ENCODE results near the gene SIGLEC9. TPM values are rescaled to one million over a fixed set of nuclear protein-coding genes. Genes with fewer than 3 reads are reported as not detected.
"Not testable (repeated sequence)": the region's sequence is repeated elsewhere in the genome, so short reads cannot be mapped to it uniquely, and the experiment has no call there.

The SIGLEC9 gene
- total and polyA plus RNA-seq, 8 donors, result 0.19 to 4.1 (median 0.91) TPM

DNA sequence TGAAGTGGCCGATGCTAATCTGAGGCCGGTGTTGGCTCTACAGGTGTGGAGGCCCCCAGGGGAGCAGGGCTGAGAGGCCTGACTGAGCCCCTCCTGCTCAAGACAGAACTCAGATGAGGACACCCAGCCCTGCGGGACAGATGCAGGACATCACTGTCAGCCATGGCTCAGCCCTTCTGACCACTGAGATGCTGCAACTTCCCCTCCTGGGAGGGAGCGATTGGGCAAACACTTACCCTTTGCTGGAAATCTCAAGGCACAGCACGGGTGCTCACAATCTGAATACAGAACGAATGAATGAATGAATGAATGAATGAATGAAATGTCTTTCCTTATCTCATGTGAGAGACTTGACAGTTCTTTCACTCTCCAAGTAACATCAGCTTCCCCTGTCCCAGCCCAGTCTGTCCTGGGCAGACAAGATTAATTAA lies 13.9 kb downstream of the SIGLEC9 start:
- ATAC-seq (peak in 2 of 4 donors; percentile 54 to 60), FAIRE-seq (no peak), DNase-seq (no peak)
- H3K4me1 ChIP-seq, result no peaks in the 10 kb centered on the region
- H3K9me3 ChIP-seq, result no peaks in the 10 kb centered on the region
- intact Hi-C loops (cut with DNase I), result no loop called here
- peaks cover 0 to 7% (median 0%) of the 10 kb centered on the region in 4 donors for H3K27me3 ChIP-seq
- peak overlapping the region in 2 of 4 donors; percentile 23 to 41 for H3K27ac ChIP-seq
- H3K4me3 ChIP-seq, result no peak overlapping the region
- WGBS, 2 donors, result 59 to 61% methylated on average over 6 of the region's 6 CpGs
- H3K36me3 ChIP-seq, result no peaks in the 10 kb centered on the region
- TF ChIP-seq, protein P1, sequence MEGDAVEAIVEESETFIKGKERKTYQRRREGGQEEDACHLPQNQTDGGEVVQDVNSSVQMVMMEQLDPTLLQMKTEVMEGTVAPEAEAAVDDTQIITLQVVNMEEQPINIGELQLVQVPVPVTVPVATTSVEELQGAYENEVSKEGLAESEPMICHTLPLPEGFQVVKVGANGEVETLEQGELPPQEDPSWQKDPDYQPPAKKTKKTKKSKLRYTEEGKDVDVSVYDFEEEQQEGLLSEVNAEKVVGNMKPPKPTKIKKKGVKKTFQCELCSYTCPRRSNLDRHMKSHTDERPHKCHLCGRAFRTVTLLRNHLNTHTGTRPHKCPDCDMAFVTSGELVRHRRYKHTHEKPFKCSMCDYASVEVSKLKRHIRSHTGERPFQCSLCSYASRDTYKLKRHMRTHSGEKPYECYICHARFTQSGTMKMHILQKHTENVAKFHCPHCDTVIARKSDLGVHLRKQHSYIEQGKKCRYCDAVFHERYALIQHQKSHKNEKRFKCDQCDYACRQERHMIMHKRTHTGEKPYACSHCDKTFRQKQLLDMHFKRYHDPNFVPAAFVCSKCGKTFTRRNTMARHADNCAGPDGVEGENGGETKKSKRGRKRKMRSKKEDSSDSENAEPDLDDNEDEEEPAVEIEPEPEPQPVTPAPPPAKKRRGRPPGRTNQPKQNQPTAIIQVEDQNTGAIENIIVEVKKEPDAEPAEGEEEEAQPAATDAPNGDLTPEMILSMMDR (IDR thresholded peaks at IDR 0.05), result no peak

DNA sequence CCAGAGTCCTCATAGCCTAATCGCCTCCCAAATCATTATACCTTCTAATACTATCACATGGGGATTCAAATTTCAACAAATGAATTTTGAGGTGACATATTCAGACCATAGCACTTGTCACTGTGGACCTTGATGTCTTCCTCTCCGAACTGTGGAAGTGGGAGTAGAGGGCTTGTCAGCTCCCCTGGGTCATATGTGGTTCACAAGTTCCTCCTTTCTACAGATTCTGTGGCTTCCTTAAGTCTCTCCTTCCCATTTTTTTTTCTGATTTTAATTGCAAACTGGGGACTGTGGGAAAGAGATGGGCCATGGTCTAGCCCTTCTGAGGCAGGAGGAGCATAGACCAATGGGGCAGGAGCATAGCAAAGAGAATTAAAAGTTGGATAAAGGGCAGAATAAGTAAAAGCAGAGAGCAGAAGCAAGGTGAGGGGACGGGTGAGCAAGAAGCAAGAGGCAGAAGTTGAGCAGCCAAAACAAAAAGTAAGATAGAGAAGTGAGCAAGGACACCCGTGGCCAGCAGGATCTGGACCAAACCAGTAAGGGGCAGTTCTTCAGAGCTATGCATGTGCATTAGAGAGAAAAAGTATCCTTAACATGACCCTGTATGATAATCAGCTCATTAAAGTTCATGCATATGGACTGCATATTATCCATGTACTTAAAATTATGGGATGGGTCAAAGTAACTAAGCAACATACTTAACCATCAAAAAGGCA lies 14.8 kb downstream of the SIGLEC9 start:
- no peak for FAIRE-seq
- Histone ChIP-seq H3K4me1 (no peaks in the 10 kb centered on the region), H3K27ac (peak overlapping the region in 2 of 4 donors; percentile 23 to 41), H3K4me3 (no peak overlapping the region), H3K27me3 (peaks cover 0 to 7% (median 0%) of the 10 kb centered on the region in 4 donors), H3K36me3 (no peaks in the 10 kb centered on the region), H3K9me3 (no peaks in the 10 kb centered on the region)
- peak in 2 of 4 donors; percentile 34 to 51 for ATAC-seq
- intact Hi-C loops (cut with DNase I), result no loop called here
- no peak for DNase-seq
- 42 to 55% methylated on average over 4 of the region's 4 CpGs for WGBS, 2 donors
- TF ChIP-seq, protein P1 (IDR thresholded peaks at IDR 0.05), result no peak

DNA sequence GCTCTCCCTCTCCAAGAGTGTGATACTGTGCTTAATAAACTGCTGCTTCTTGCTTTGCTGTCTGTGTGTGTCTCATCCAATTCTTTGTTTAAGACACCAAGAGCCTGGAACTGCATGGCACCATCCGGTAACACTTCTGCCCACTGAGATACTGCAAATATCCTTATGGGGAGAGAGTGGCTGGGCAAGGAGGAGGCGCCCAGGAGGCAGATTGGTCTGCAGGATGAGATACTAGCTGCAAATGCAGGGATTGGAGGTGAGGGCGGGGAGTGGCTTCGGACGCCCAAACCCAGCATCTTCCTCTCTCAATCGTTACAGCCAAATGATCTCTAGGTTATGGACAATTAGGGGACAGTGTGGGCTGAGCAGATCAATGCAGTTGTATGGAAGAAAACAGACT lies 15.7 kb downstream of the SIGLEC9 start:
- Histone ChIP-seq H3K4me3 (no peak overlapping the region), H3K27ac (no peak overlapping the region), H3K9me3 (no peaks in the 10 kb centered on the region), H3K36me3 (no peaks in the 10 kb centered on the region), H3K4me1 (no peaks in the 10 kb centered on the region), H3K27me3 (peaks cover 0 to 7% (median 0%) of the 10 kb centered on the region in 4 donors)
- intact Hi-C loops (cut with DNase I), result no loop called here
- WGBS, 2 donors, result 15 to 27% methylated on average over 6 of the region's 6 CpGs
- ATAC-seq, result no peak
- TF ChIP-seq, protein P1 (IDR thresholded peaks at IDR 0.05), result no peak
- no peak for DNase-seq
- FAIRE-seq, result no peak

DNA sequence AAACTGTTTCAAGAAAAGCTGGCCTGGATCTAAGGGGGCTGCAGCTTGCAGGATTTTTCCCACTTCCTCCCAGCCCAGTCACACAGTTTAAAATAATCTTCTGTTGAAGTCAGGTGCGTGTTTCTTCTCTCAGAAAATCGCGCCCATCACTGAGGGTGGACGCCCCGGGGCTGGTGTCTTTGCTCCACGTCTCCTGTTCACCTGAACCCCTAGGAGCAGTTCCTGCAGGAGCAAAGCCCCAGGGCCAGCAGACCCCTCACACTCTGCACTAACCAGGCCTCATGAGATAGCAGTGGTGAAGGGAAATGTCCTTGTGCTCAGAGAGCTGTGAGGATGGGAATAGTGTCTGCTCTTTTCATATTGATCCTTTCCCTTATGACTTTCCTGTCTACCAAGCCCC lies 16.5 kb downstream of the SIGLEC9 start:
- Histone ChIP-seq H3K36me3 (no peaks in the 10 kb centered on the region), H3K4me3 (no peak overlapping the region), H3K27ac (no peak overlapping the region), H3K9me3 (no peaks in the 10 kb centered on the region), H3K4me1 (no peaks in the 10 kb centered on the region), H3K27me3 (peaks cover 0 to 7% (median 0%) of the 10 kb centered on the region in 4 donors)
- intact Hi-C loops (cut with DNase I), result no loop called here
- ATAC-seq (no peak), FAIRE-seq (no peak), DNase-seq (no peak)
- WGBS, 2 donors, result 55 to 64% methylated on average over 6 of the region's 6 CpGs
- TF ChIP-seq, protein P1 (IDR thresholded peaks at IDR 0.05), result no peak

DNA sequence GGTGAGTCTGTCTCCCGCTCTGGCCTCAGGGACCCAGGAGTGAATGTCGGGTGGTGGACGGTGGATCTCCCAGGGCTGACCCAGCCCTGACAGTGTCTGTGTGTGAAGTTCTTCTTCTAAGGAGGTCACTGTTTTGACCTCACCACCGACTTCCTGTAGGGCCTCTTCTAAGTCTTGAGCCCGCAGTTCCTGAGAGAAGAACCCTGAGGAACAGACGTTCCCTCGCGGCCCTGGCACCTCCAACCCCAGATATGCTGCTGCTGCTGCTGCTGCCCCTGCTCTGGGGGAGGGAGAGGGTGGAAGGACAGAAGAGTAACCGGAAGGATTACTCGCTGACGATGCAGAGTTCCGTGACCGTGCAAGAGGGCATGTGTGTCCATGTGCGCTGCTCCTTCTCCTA lies 17.4 kb downstream of the SIGLEC9 start, which contains the start of gene SIGLEC7:
TSS of gene SIGLEC7 (plus strand) at position 183 of the 400 bp plus-strand sequence. CDS start at position 252, 69 bp downstream.
- ATAC-seq, result peak in 2 of 4 donors; percentile 36 to 62
- TF ChIP-seq, protein P1 (IDR thresholded peaks at IDR 0.05), result no peak
- no peaks in the 10 kb centered on the region for H3K9me3 ChIP-seq
- H3K4me1 ChIP-seq, result no peaks in the 10 kb centered on the region
- DNase-seq, result no peak
- no peaks in the 10 kb centered on the region for H3K36me3 ChIP-seq
- H3K27me3 ChIP-seq, result peaks cover 0 to 7% (median 0%) of the 10 kb centered on the region in 4 donors
- 53 to 65% methylated on average over 13 to 14 of the region's 14 CpGs for WGBS, 2 donors
- intact Hi-C loops (cut with DNase I), result no loop called here
- H3K4me3 ChIP-seq, result no peak within 1 kb of the TSS
- peak within 1 kb of the TSS in 1 of 4 donors; percentile 11 for H3K27ac ChIP-seq
- FAIRE-seq, result no peak

DNA sequence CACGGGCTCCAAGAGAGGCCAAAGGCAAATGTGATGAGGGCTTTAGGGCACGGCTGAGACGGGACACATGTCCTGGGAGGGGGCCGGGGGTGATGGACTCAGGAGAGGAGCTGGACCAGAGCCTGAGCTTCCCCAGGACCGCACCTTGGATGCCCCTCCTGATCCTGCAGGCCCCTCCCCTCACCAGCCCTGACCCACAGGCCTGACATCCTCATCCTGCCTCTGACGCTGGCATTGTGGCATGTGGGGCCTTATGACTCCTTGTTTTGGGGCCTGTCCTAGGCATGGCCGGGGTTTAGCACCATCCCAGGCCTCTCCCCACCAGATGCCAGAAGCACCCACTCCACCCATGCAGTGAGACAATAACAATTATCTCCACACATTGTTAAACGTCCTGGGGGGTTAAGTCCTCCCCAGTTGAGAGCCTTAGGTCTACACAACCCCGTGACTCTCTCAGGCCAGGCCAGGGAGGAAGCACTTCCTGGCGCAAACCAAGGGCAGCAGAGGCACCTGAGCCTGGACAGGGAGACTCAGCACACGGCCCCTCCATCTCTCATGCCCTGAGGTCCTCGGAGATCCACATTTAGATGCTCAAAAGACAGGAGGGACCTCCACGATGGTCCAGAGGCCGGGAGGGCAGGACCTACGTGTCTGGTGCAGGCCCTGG lies 18.2 kb downstream of the SIGLEC9 start:
- H3K4me3 ChIP-seq; intact Hi-C loops (cut with DNase I); DNase-seq; H3K27me3 ChIP-seq; FAIRE-seq; H3K4me1 ChIP-seq; H3K36me3 ChIP-seq; H3K9me3 ChIP-seq: not testable (repeated sequence)
- H3K27ac ChIP-seq, result peak overlapping the region in 1 of 4 donors; percentile 9
- peak in 2 of 4 donors; percentile 23 to 35 for ATAC-seq
- 43 to 59% methylated on average over 10 to 15 of the region's 15 CpGs for WGBS, 2 donors
